HFF-Myc (cell line): ENCODE results near the gene DDIT4.

Source experiments
- DNase-seq: peaks from one replicate; pipeline ENCODE4 v3.0.0-alpha.2; 2011; ENCODE audit warnings: low read depth; ENCODE audit errors: extremely low read depth
- H3K4me3 ChIP-seq: replicated peaks from 2 replicates; pipeline ENCODE4 v1.5.1; 2011; ENCODE audit warnings: low read depth, mild to moderate bottlenecking, control low read depth, low read length
- TF ChIP-seq, protein P1 (sequence below): IDR thresholded peaks from 2 replicates; pipeline ENCODE4 v1.5.1; 2012; ENCODE audit warnings: mild to moderate bottlenecking, low read depth, low read length, control low read depth; ENCODE audit errors: missing control alignments

Gene DDIT4

DNA sequence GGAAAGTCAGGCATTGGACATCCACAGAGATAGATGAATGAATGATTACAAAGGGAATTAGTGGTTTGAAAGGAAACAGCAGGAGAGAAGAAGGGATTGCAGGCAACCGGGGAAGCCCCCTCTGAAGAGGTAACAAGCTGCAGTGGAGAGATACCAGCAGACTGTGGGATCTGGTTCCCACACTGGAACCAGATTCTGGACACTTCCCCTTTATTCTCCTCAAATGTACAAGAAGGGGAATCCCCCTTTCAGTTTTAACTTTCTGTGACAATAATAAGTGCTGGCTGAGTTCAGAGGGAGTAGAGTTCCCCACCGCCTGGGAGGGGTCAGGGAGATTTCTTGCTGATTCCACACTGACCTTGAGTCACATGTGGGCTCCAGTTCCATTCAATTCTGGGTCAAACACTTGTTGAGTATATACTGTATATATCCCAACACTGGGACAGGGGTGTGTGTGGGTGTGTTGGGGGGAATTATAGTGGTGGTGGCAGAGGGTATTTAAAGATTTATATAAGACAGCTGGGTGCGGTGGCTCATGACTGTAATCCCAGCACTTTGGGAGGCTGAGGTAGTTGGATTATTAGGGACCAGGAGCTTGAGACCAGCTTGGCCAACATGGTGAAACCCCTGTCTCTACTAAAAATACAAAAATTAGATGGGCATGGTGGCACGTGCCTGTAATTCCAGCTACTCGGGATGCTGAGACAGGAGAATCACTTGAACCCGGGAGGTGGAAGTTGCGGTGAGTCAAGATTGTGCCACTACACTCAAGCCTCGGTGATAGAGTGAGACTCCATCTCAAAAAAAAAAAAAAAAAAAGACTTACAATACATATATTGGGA is 16.5 kb upstream of the DDIT4 start:
- no peak for DNase-seq
- TF ChIP-seq, protein P1, sequence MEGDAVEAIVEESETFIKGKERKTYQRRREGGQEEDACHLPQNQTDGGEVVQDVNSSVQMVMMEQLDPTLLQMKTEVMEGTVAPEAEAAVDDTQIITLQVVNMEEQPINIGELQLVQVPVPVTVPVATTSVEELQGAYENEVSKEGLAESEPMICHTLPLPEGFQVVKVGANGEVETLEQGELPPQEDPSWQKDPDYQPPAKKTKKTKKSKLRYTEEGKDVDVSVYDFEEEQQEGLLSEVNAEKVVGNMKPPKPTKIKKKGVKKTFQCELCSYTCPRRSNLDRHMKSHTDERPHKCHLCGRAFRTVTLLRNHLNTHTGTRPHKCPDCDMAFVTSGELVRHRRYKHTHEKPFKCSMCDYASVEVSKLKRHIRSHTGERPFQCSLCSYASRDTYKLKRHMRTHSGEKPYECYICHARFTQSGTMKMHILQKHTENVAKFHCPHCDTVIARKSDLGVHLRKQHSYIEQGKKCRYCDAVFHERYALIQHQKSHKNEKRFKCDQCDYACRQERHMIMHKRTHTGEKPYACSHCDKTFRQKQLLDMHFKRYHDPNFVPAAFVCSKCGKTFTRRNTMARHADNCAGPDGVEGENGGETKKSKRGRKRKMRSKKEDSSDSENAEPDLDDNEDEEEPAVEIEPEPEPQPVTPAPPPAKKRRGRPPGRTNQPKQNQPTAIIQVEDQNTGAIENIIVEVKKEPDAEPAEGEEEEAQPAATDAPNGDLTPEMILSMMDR, result no peak
- H3K4me3 ChIP-seq, result no peak overlapping the region

DNA sequence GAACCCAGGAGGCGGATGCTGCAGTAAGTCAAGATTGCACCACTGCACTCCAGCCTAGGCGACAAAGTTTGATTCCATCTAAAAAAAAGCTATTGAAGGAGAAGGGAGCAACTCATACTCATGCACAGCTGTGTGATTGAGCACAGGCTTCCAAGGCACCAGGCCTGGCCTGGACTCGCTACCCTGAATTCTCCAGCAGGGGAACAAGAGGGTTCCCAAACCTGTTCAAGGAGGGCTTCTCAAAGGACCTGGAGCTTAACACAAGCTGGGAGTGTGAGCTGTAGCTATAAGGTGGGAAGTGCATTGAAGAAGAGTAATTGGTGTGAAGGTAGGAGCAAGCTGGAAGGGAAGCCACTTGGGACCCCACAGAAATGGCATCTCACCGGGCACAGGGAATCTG is 15.1 kb upstream of the DDIT4 start:
- DNase-seq, result no peak
- no peak overlapping the region for H3K4me3 ChIP-seq
- TF ChIP-seq, protein P1, result no peak

DNA sequence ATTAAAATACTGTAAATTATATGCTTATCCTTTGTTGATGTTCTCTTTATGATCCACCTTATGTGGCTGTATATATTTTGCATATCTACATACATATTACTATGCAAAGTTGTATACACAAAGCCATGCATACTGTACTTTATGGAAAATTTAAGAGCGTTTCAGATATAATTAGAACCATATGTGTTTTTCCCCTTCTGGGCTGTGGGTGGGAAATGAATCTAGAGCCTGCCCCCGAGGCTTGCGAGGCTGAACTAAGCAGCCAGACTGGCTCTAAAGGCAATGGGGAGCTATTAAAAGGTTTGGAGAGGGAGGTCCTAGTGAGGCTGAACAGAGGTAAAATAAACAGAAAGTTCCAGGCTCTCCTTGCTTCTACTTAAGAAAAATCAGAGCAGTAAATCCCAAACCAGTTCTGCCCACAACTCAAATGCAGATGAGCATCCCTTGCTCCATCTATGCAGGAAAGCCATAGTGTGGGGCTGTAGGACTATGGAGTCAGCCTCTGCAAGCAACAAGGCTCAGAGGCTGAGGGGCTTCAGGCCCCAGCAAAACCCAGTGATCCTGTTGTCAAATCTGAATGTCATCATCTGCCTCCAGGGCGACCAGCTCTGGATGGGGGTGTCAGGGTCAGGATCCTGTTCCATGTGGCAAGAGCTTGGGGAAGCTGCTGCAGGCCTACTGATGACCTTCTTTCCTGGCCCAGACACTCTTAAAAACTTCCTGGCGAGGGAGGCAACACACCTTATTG is 14.1 kb upstream of the DDIT4 start:
- TF ChIP-seq, protein P1, result no peak
- DNase-seq, result peak; percentile 69
- no peak overlapping the region for H3K4me3 ChIP-seq

DNA sequence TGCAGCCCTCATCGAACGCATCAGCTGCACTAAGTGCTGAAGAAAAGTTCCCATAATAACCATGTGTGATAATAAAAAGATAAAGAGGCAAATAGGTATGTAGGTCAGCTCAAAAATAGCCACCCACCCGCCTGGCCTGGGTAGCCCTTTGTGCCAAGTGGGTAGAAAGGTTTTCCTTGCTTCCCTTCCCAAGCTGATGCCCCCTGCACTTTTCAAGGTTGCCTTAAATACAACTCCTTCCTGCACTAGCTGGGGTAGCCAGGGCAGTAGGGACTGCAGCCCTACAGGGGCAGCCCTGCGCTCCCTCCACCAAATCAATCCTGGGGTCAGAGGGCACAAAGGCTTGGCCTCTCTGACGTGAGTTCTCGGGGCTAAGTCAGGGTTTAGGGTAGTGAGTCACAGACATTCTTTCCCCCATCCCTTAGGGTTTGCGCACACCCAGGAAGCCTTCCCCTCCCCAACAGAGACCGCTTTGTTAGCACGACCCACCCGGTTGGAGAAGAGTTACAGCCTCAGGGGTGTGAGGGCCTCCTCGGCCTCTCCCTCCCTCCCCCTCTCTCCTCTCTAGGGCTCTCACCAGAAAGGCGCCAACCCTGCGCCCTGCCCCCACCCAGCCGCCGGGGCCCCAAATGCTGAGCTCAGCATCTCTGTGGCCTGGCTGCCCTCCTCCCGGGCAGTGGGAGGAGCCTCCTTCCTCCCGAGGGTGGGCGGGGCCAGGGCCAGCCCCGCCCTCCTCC is 13.3 kb upstream of the DDIT4 start:
- TF ChIP-seq, protein P1, result no peak
- H3K4me3 ChIP-seq, result peak overlapping the region; percentile 42
- no peak for DNase-seq

DNA sequence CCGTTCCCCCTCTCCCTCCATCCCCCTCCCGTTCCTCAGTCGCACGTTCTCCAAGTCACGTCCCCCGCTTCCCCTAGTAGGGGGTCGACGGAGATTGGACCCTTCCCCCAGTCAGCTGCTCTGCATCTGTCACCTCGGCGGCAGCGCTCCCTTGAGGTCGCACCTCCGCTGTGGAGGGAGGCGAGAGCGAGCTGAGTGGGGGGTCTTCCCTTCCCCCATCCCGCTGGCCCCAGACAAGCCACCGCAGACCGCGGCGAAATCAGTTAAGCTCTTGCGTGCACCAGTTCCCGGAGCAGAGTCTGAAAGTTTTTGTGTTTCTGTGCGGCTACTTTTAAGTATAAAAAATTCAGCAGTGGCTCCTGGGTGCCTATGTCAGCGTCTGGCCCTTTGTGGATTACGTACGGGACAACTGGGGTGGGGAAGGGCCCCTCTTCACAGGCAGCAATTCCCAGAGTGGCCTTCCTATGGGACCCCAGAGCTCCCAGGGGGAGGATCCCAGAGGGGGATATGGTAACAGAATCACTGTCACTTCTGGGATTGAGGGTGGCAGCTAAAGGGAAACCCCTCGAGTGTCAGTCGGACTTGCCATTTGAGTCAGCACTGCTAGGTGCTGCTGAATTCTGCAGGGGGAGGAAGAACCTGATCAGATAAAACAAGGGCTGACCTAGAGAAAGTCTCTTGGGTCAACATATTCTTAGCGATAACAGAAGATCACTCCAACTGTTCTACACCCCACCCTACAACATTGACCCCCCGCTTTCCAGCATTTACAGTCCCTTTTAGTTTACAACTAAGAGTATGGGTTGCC is 12.5 kb upstream of the DDIT4 start:
- no peak for DNase-seq
- H3K4me3 ChIP-seq, result peak overlapping the region; percentile 42
- TF ChIP-seq, protein P1, result no peak
